Stimulated activated effector memory CD8-positive, alpha-beta T cell treated with anti-CD3 and anti-CD28 coated beads, Interleukin-12 subunit alpha, Interleukin-12 subunit beta, amount 100 ng/mL, for 72 hours (primary cell): ENCODE measurements around the gene TBX2.
A peak's percentile ranks its signal among the peaks of the same experiment; 100 is the strongest.

ENCODE experiments used
- ATAC-seq: fragments of 150-1000 bp; cut with Tn5 transposase; 2 replicates; pipeline ENCODE4 v1.10.0; 2021
- DNase-seq, 2 donors: peaks; one replicate each; pipeline ENCODE4 v3.0.0; 2021 to 2022; ENCODE audit warnings: low spot score in 2 of 2
- H3K27ac Mint-ChIP-seq: one replicate; pipeline ENCODE4 v1.8.0; 2022; ENCODE audit warnings: mild to moderate bottlenecking, mixed read lengths
- H3K36me3 Mint-ChIP-seq: one replicate; pipeline ENCODE4 v1.8.0; 2022; ENCODE audit warnings: mild to moderate bottlenecking, mixed read lengths
- H3K4me1 Mint-ChIP-seq: one replicate; pipeline ENCODE4 v1.8.0; 2022; ENCODE audit warnings: mixed read lengths
- H3K4me3 Mint-ChIP-seq: one replicate; pipeline ENCODE4 v1.8.0; 2022; ENCODE audit warnings: mild to moderate bottlenecking, mixed read lengths
- H3K9me3 Mint-ChIP-seq: one replicate; pipeline ENCODE4 v1.8.0; 2022; ENCODE audit warnings: mixed read lengths

The TBX2 gene

GRCh38 chr17:61364463-61364846 is 35.2 kb upstream of the TBX2 start:
- H3K27ac Mint-ChIP-seq: no peak overlapping the region
- no peak overlapping the region for H3K4me3 Mint-ChIP-seq
- DNase-seq: no peak
- no peaks in the 10 kb centered on the region for H3K9me3 Mint-ChIP-seq
- H3K4me1 Mint-ChIP-seq: no peaks in the 10 kb centered on the region
- H3K36me3 Mint-ChIP-seq: no peaks in the 10 kb centered on the region
- no peak for ATAC-seq

GRCh38 chr17:61366076-61366714 is 33.4 kb upstream of the TBX2 start:
- no peaks in the 10 kb centered on the region for H3K36me3 Mint-ChIP-seq
- DNase-seq: no peak
- no peak for ATAC-seq
- H3K4me3 Mint-ChIP-seq: no peak overlapping the region
- H3K9me3 Mint-ChIP-seq: no peaks in the 10 kb centered on the region
- H3K27ac Mint-ChIP-seq: no peak overlapping the region
- no peaks in the 10 kb centered on the region for H3K4me1 Mint-ChIP-seq

GRCh38 chr17:61366715-61367413 is 32.8 kb upstream of the TBX2 start:
- Mint-ChIP-seq H3K27ac (no peak overlapping the region), H3K36me3 (no peaks in the 10 kb centered on the region), H3K4me3 (no peak overlapping the region), H3K9me3 (no peaks in the 10 kb centered on the region), H3K4me1 (no peaks in the 10 kb centered on the region)
- DNase-seq (no peak), ATAC-seq (no peak)

GRCh38 chr17:61368049-61368831 is 31.4 kb upstream of the TBX2 start:
- ATAC-seq: no peak
- DNase-seq: no peak
- no peaks in the 10 kb centered on the region for H3K4me1 Mint-ChIP-seq
- no peaks in the 10 kb centered on the region for H3K9me3 Mint-ChIP-seq
- H3K4me3 Mint-ChIP-seq: no peak overlapping the region
- H3K36me3 Mint-ChIP-seq: no peaks in the 10 kb centered on the region
- no peak overlapping the region for H3K27ac Mint-ChIP-seq

- H3K36me3 Mint-ChIP-seq: no peaks in the 10 kb centered on the region
- no peak for DNase-seq
- H3K9me3 Mint-ChIP-seq: no peaks in the 10 kb centered on the region
Measured at GRCh38 chr17:61368832-61369450, 30.7 kb upstream of the TBX2 start.

GRCh38 chr17:61369751-61370150 is 29.9 kb upstream of the TBX2 start:
- H3K36me3 Mint-ChIP-seq: no peaks in the 10 kb centered on the region
- DNase-seq (no peak), ATAC-seq (no peak)
- peak overlapping the region; percentile 61 for H3K27ac Mint-ChIP-seq
- H3K4me3 Mint-ChIP-seq: no peak overlapping the region
- no peaks in the 10 kb centered on the region for H3K9me3 Mint-ChIP-seq
- no peaks in the 10 kb centered on the region for H3K4me1 Mint-ChIP-seq

More at GRCh38 chr17:61368832-61369450, 30.7 kb upstream of the TBX2 start:
- Mint-ChIP-seq H3K4me3 (no peak overlapping the region), H3K4me1 (no peaks in the 10 kb centered on the region), H3K27ac (peak overlapping the region; percentile 61)
- ATAC-seq: no peak

- Mint-ChIP-seq H3K4me3 (no peak overlapping the region), H3K4me1 (no peaks in the 10 kb centered on the region), H3K36me3 (no peaks in the 10 kb centered on the region), H3K27ac (no peak overlapping the region), H3K9me3 (no peaks in the 10 kb centered on the region)
- DNase-seq (no peak), ATAC-seq (no peak)
Measured at GRCh38 chr17:61371179-61371578, 28.5 kb upstream of the TBX2 start.

GRCh38 chr17:61371606-61372005 is 28.0 kb upstream of the TBX2 start:
- DNase-seq (no peak), ATAC-seq (no peak)
- Mint-ChIP-seq H3K4me3 (no peak overlapping the region), H3K4me1 (no peaks in the 10 kb centered on the region), H3K36me3 (no peaks in the 10 kb centered on the region), H3K27ac (no peak overlapping the region), H3K9me3 (no peaks in the 10 kb centered on the region)

- no peak overlapping the region for H3K4me3 Mint-ChIP-seq
- no peaks in the 10 kb centered on the region for H3K36me3 Mint-ChIP-seq
- H3K9me3 Mint-ChIP-seq: no peaks in the 10 kb centered on the region
- DNase-seq (no peak), ATAC-seq (no peak)
- no peak overlapping the region for H3K27ac Mint-ChIP-seq
- H3K4me1 Mint-ChIP-seq: no peaks in the 10 kb centered on the region
Measured at GRCh38 chr17:61372436-61372835, 27.2 kb upstream of the TBX2 start.

GRCh38 chr17:61376931-61377838 is 22.5 kb upstream of the TBX2 start:
- ATAC-seq (no peak), DNase-seq (no peak)
- Mint-ChIP-seq H3K27ac (no peak overlapping the region), H3K4me1 (no peaks in the 10 kb centered on the region), H3K9me3 (no peaks in the 10 kb centered on the region), H3K4me3 (no peak overlapping the region), H3K36me3 (no peaks in the 10 kb centered on the region)

GRCh38 chr17:61378658-61379456 is 20.8 kb upstream of the TBX2 start:
- Mint-ChIP-seq H3K4me3 (no peak overlapping the region), H3K36me3 (no peaks in the 10 kb centered on the region), H3K4me1 (no peaks in the 10 kb centered on the region), H3K27ac (no peak overlapping the region), H3K9me3 (no peaks in the 10 kb centered on the region)
- DNase-seq: no peak
- no peak for ATAC-seq

- no peak overlapping the region for H3K4me3 Mint-ChIP-seq
- ATAC-seq (no peak), DNase-seq (no peak)
- no peaks in the 10 kb centered on the region for H3K36me3 Mint-ChIP-seq
- no peaks in the 10 kb centered on the region for H3K4me1 Mint-ChIP-seq
- H3K9me3 Mint-ChIP-seq: no peaks in the 10 kb centered on the region
- H3K27ac Mint-ChIP-seq: no peak overlapping the region
Measured at GRCh38 chr17:61379457-61380216, 20.0 kb upstream of the TBX2 start.

GRCh38 chr17:61380217-61380835 is 19.3 kb upstream of the TBX2 start:
- DNase-seq: no peak
- no peaks in the 10 kb centered on the region for H3K9me3 Mint-ChIP-seq
- H3K27ac Mint-ChIP-seq: no peak overlapping the region
- no peak overlapping the region for H3K4me3 Mint-ChIP-seq
- H3K4me1 Mint-ChIP-seq: no peaks in the 10 kb centered on the region
- no peaks in the 10 kb centered on the region for H3K36me3 Mint-ChIP-seq
- ATAC-seq: no peak
